GM19468 (cell line): ENCODE measurements around the gene TFDP2.
"Not testable (repeated sequence)": the region's sequence is repeated elsewhere in the genome, so short reads cannot be mapped to it uniquely, and the experiment has no call there.

Source experiments
- ATAC-seq: cut with Tn5 transposase; IDR thresholded peaks from one replicate; pipeline ENCODE4 v1.9.1; 2021; ENCODE audit warnings: mild to moderate bottlenecking, moderate library complexity, moderate number of reproducible peaks; ENCODE audit not compliant: unreplicated experiment; ENCODE audit errors: extremely low read depth

Gene TFDP2

DNA sequence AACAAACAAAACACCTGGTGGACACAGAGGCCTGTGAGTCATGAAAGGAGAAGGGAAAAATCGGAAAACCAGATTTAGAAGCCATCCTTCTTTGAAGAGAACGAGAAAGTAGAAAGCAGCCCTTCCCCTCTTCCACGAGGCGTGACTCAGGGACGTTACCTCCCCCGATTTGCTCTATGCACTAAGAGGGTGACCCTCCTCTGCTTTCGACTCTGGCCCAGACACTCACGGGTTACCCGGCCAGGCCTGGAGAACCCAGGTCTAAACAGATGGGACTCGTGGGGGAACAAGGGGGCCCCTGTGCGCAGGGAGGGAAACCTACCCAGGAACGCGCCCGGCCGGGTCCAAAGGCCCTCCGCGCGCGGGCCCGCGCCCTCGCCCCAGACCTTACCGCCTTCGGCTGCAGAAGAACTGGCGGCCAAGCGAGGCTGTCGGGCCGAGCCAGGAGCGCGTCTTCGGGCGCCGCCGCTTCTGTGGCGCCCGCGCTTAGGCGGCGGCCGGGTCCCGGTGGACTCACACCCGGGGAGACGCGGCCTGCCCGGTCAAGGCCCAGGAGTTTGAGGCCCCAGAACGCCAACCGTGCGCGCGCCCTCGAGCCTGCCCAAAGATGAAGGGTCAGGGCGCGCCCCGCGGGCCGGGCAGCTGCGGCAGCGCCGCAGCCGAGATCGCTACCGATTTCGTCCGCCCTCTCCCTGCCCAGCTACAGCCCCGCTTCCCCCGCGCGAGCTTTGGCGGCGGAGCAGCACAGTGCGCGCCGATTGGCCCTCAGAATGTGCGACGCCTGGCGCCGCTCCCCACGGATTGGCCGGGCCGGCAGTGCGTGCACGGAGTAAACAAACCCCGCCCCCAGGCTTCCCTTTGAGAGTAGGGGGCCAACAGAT, at the start of gene TFDP2:
TSS of gene TFDP2 (minus strand) at position 753 of the 881 bp plus-strand sequence. CDS start 47,795 bp downstream, outside the sequence.
- ATAC-seq: peak; percentile 98

GRCh38 chr3:142188846-142189245, 39.5 kb upstream of the TFDP2 start:
- ATAC-seq: no peak

- ATAC-seq: no peak
These were observed 31.5 kb upstream of the TFDP2 start for GRCh38 chr3:142180761-142181362.

GRCh38 chr3:142175478-142175877, 26.1 kb upstream of the TFDP2 start:
- ATAC-seq: no peak

DNA sequence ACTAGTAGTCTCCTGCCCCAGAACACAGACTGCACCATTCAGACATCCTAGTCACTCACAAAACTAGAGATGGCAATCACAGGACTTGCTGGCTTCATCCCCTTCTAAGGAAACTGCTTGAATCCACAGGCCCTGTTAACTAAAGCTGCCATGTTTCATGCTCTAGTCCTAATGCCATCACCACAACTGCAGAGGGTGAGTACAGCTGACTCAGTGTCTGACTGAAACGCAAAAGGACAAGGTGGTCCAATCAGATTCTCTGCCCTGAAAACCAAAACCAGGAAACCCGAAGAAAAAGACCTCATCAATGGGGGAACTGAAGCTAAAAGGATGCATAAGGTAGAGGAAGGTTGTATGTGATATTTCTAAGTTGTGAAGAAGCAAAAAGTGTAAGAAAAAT, 25.2 kb upstream of the TFDP2 start:
- no peak for ATAC-seq

- ATAC-seq: no peak
These were observed 19.2 kb upstream of the TFDP2 start for GRCh38 chr3:142168514-142168913.

GRCh38 chr3:142165194-142165593, 15.8 kb upstream of the TFDP2 start:
- ATAC-seq: no peak

DNA sequence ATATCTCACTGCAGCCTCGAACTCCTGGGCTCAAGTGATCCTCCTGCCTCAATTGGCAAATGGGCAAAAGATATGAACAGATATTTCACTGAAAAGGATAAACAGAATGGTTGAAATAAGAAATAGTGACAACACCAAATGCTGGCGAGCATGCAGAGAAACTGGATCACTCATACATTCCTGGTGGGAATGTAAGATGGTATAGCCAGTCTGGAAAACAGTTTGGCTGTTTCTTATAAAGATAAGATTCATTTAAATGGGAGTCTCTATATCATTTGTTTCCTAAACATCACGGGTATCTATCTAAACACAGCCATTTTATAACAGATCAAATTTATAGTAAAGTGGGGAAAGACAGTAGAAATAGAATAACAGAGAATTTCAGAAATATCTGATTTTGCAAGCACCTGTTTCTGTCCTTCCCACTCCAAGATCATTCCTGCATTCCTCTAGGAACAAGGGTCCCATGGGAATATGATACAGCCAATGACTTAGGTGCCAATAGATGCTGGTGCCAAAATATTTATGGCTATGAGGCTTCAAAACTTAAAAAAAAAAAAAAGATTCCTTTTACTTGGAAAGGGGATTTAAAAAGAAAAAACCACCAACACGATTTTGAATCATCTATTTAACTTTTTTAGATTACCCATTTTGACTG, 9.9 kb upstream of the TFDP2 start:
- ATAC-seq: no peak

- no peak for ATAC-seq
These were observed 4.8 kb upstream of the TFDP2 start for GRCh38 chr3:142154186-142154585.

GRCh38 chr3:142152384-142152783, 3.0 kb upstream of the TFDP2 start:
- no peak for ATAC-seq

- ATAC-seq: no peak
These were observed 2.5 kb upstream of the TFDP2 start for GRCh38 chr3:142151828-142152227.

DNA sequence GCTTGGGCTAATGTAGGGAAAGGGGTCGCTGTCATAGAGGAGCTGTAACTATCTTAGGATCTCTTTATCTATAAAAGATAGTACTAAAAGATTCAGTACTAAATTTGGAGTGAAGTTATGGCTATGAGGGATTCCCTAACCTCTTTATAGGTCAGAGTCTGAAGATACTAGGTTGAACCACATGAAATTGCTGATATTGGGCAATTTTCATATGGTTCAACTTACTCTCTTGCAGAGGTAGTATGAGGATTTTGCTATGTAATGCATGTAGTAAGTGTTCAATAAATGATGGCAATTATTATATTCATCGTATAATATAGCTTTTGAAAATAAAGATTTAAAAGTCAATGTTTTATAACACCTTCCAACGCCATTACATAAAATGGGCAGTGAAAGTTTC, 1.9 kb upstream of the TFDP2 start:
- no peak for ATAC-seq

DNA sequence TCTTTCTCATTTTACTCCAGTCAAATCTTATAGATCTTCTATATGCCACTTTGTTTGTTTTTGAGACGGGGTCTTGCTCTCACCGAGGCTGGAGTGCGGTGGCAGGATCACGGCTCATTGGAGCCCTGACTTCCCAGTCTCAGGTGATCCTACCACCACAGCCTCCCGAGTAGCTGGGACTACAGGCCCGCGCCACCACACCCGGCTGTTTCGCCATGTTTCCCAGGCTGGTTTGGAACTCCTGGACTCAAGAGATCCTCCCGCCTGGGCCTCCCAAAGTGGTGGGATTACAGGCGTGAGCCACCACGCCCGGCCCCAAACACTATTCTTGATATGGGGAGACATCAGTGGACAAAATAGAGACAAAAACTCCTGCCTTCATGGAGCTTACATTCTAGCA, 927 bp upstream of the TFDP2 start:
- ATAC-seq: no peak

- no peak for ATAC-seq
These were observed 289 bp upstream of the TFDP2 start for GRCh38 chr3:142149673-142149992.

GRCh38 chr3:142148044-142148791, 1.1 kb downstream of the TFDP2 start:
- ATAC-seq: no peak

- not testable (repeated sequence) for ATAC-seq
These were observed 4.8 kb downstream of the TFDP2 start for GRCh38 chr3:142144587-142144986.

- not testable (repeated sequence) for ATAC-seq
These were observed 8.6 kb downstream of the TFDP2 start for GRCh38 chr3:142140608-142141285.

- ATAC-seq: not testable (repeated sequence)
These were observed 12.3 kb downstream of the TFDP2 start for GRCh38 chr3:142137089-142137488.

- no peak for ATAC-seq
These were observed 14.5 kb downstream of the TFDP2 start for GRCh38 chr3:142134799-142135325.
